HepG2 (cell line): Measurements from ENCODE around the gene RAB17. TPM values are rescaled to one million over a fixed set of nuclear protein-coding genes. Genes with fewer than 3 reads are reported as not detected.
A peak's percentile ranks its signal among the peaks of the same experiment; 100 is the strongest.

Source experiments
- ATF3 ChIP-seq: sonication (generic); formaldehyde crosslinking; IDR thresholded peaks from 2 replicates; pipeline ENCODE4 v1.4.0; 2020; ENCODE audit warnings: missing genetic modification reagents
- CCAR2 ChIP-seq: fragments of 200-400 bp; formaldehyde crosslinking; optimal IDR thresholded peaks from 2 replicates; pipeline ENCODE3; 2018; ENCODE audit warnings: low read depth, mild to moderate bottlenecking, low read length, moderate library complexity
- CEBPG ChIP-seq: IDR thresholded peaks from 2 replicates; pipeline ENCODE4 v1.6.1; 2016
- DR1 ChIP-seq: sonication (generic); formaldehyde crosslinking; IDR thresholded peaks from 2 replicates; pipeline ENCODE4 v1.8.0; 2021; ENCODE audit warnings: mild to moderate bottlenecking, missing genetic modification reagents, inconsistent platforms
- EHMT2 ChIP-seq: fragments of 200-600 bp; sonication (generic); IDR thresholded peaks from 2 replicates; pipeline ENCODE4 v1.7.0; 2017; ENCODE audit warnings: antibody characterized with exemption, low read depth, low read length, borderline replicate concordance
- HNF4A ChIP-seq: sonication (generic); formaldehyde crosslinking; IDR thresholded peaks from 2 replicates; pipeline ENCODE4 v1.4.0; 2020; ENCODE audit warnings: missing genetic modification reagents
- NKX3-1 ChIP-seq: sonication (generic); formaldehyde crosslinking; IDR thresholded peaks from 2 replicates; pipeline ENCODE4 v1.5.0; 2020; ENCODE audit warnings: missing genetic modification reagents
- NR0B2 ChIP-seq: sonication (generic); formaldehyde crosslinking; IDR thresholded peaks from 2 replicates; pipeline ENCODE4 v1.4.0; 2020; ENCODE audit warnings: mild to moderate bottlenecking, missing genetic modification reagents
- PLRG1 ChIP-seq: fragments of 450-650 bp; conservative IDR thresholded peaks from 2 replicates; pipeline ENCODE4 v1.6.1; 2016
- RBAK ChIP-seq: sonication (generic); formaldehyde crosslinking; IDR thresholded peaks from 2 replicates; pipeline ENCODE4 v1.5.1; 2020; ENCODE audit warnings: mild to moderate bottlenecking, missing genetic modification reagents
- RFXAP ChIP-seq: sonication (generic); formaldehyde crosslinking; IDR thresholded peaks from 2 replicates; pipeline ENCODE4 v1.4.0; 2020; ENCODE audit warnings: missing genetic modification reagents, borderline replicate concordance
- SIX4 ChIP-seq: sonication (generic); formaldehyde crosslinking; IDR thresholded peaks from 2 replicates; pipeline ENCODE4 v1.4.0; 2020; ENCODE audit warnings: missing genetic modification reagents
- YEATS4 ChIP-seq: sonication (generic); formaldehyde crosslinking; IDR thresholded peaks from 2 replicates; pipeline ENCODE4 v1.4.0; 2020; ENCODE audit warnings: missing genetic modification reagents, borderline replicate concordance
- ZBTB26 ChIP-seq: IDR thresholded peaks from 2 replicates; pipeline ENCODE4 v1.6.1; 2016; ENCODE audit warnings: missing compliant biosample characterization, missing genetic modification reagents, borderline replicate concordance
- ZBTB38 ChIP-seq: sonication (generic); formaldehyde crosslinking; IDR thresholded peaks from 2 replicates; pipeline ENCODE4 v1.5.1; 2020; ENCODE audit warnings: mild to moderate bottlenecking, missing genetic modification reagents
- ZBTB7B ChIP-seq: sonication (generic); formaldehyde crosslinking; IDR thresholded peaks from 2 replicates; pipeline ENCODE4 v1.4.0; 2020; ENCODE audit warnings: missing genetic modification reagents
- ZNF251 ChIP-seq: sonication (generic); formaldehyde crosslinking; IDR thresholded peaks from 2 replicates; pipeline ENCODE4 v1.9.0; 2021; ENCODE audit warnings: mild to moderate bottlenecking, missing genetic modification reagents
- ZNF432 ChIP-seq: sonication (generic); formaldehyde crosslinking; IDR thresholded peaks from 2 replicates; pipeline ENCODE4 v1.5.0; 2020; ENCODE audit warnings: missing genetic modification reagents, mild to moderate bottlenecking, borderline replicate concordance
- ZNF446 ChIP-seq: sonication (generic); formaldehyde crosslinking; IDR thresholded peaks from 2 replicates; pipeline ENCODE4 v1.5.0; 2020; ENCODE audit warnings: mild to moderate bottlenecking, missing genetic modification reagents
- ZNF556 ChIP-seq: sonication (generic); formaldehyde crosslinking; IDR thresholded peaks from 2 replicates; pipeline ENCODE4 v1.4.0; 2020; ENCODE audit warnings: mild to moderate bottlenecking, missing genetic modification reagents, borderline replicate concordance
- ZNF557 ChIP-seq: sonication (generic); formaldehyde crosslinking; IDR thresholded peaks from 2 replicates; pipeline ENCODE4 v1.4.0; 2020; ENCODE audit warnings: missing genetic modification reagents
- ZNF558 ChIP-seq: sonication (generic); formaldehyde crosslinking; IDR thresholded peaks from 2 replicates; pipeline ENCODE4 v1.9.0; 2022; ENCODE audit warnings: mild to moderate bottlenecking, missing genetic modification reagents, borderline replicate concordance
- ZNF564 ChIP-seq: sonication (generic); formaldehyde crosslinking; IDR thresholded peaks from 2 replicates; pipeline ENCODE4 v1.8.1; 2023; ENCODE audit warnings: mild to moderate bottlenecking, missing genetic modification reagents
- ZNF709 ChIP-seq: sonication (generic); formaldehyde crosslinking; IDR thresholded peaks from 2 replicates; pipeline ENCODE4 v1.5.0; 2020; ENCODE audit warnings: mild to moderate bottlenecking, missing genetic modification reagents
- ZNF772 ChIP-seq: sonication (generic); formaldehyde crosslinking; IDR thresholded peaks from 2 replicates; pipeline ENCODE4 v1.5.0; 2020; ENCODE audit warnings: mild to moderate bottlenecking, missing genetic modification reagents
- ZNF776 ChIP-seq: sonication (generic); formaldehyde crosslinking; IDR thresholded peaks from 2 replicates; pipeline ENCODE4 v1.4.0; 2020; ENCODE audit warnings: mild to moderate bottlenecking, missing genetic modification reagents
- ZNF839 ChIP-seq: sonication (generic); formaldehyde crosslinking; IDR thresholded peaks from 2 replicates; pipeline ENCODE4 v1.4.0; 2020; ENCODE audit warnings: missing genetic modification reagents, mild to moderate bottlenecking, borderline replicate concordance
- ZSCAN22 ChIP-seq: sonication (generic); formaldehyde crosslinking; IDR thresholded peaks from 2 replicates; pipeline ENCODE4 v1.4.0; 2020; ENCODE audit warnings: mild to moderate bottlenecking, missing genetic modification reagents
- ZSCAN9 ChIP-seq: IDR thresholded peaks from 2 replicates; pipeline ENCODE4 v1.6.1; 2016; ENCODE audit warnings: borderline replicate concordance
- polyA plus RNA-seq, 8 experiments: library from polyadenylated mRNA; depleted of rRNA in 3 of 8; stranded (reverse) in 7 of 8; unstranded in 1 of 8; fragments of >200 nt; fragmentation: Illumina TruSeq in 4 of 8; extraction: Trizol in 4 of 8; gene quantifications; 2 replicates each; pipeline versions ENCODE4 v1.2.1 to v1.2.3, GENCODE V29; 2011 to 2016; ENCODE audit warnings: low read depth in 4 of 8, missing spikeins in 1 of 8, mixed read lengths in 1 of 8; ENCODE audit not compliant: insufficient read depth in 1 of 8
- total RNA-seq, 5 experiments: library from RNA; depleted of rRNA; stranded (reverse); fragments of >200 nt; fragmentation: Illumina TruSeq; extraction: Trizol; gene quantifications; 2 replicates each; pipeline ENCODE4 v1.2.3, GENCODE V29; 2016; ENCODE audit warnings: low read depth in 1 of 5
- TF ChIP-seq, protein P1 (sequence below): sonication (generic); IDR thresholded peaks from 2 replicates; pipeline ENCODE4 v1.6.1; 2016; ENCODE audit warnings: low read depth, borderline replicate concordance

Gene RAB17
- total and polyA plus RNA-seq, 2 of the 13 experiments (the other 11 are each of a cell fraction or from before 2014, with no cell fraction given) = 68.0 to 124 TPM

- TF ChIP-seq ZBTB26 (CRISPR knock-in tag) (peak; percentile 51; the same call in 1 of the 2 replicates), CEBPG (CRISPR knock-in tag) (0 out of 2 replicates have a peak, but pooled peaks have one; percentile 35), PLRG1 (no peak), YEATS4 (no peak), ZNF251 (no peak), NR0B2 (peak; percentile 48; the same call in 1 of the 2 replicates), RFXAP (0 out of 2 replicates have a peak, but pooled peaks have one; percentile 49), RBAK (CRISPR knock-in tag) (peak; percentile 84), ATF3 (CRISPR knock-in tag) (no peak), ZNF557 (no peak), ZSCAN22 (CRISPR knock-in tag) (peak; percentile 70; the same call in 1 of the 2 replicates), SIX4 (CRISPR knock-in tag) (peak; percentile 39; the same call in 1 of the 2 replicates), EHMT2 (peak; percentile 49; the same call in 1 of the 2 replicates), ZNF432 (no peak), ZNF772 (CRISPR knock-in tag) (peak; percentile 78; the same call in 1 of the 2 replicates), ZSCAN9 (peak; percentile 72), ZNF839 (CRISPR knock-in tag) (peak; percentile 78; the same call in 1 of the 2 replicates), HNF4A (CRISPR knock-in tag) (peak; percentile 86), ZBTB7B (CRISPR knock-in tag) (peak; percentile 89), ZBTB38 (peak; percentile 87), CCAR2 (peak; percentile 11), ZNF564 (CRISPR knock-in tag) (0 out of 2 replicates have a peak, but pooled peaks have one; percentile 58), ZNF558 (no peak), ZNF556 (CRISPR knock-in tag) (0 out of 2 replicates have a peak, but pooled peaks have one; percentile 71), ZNF776 (0 out of 2 replicates have a peak, but pooled peaks have one; percentile 39), DR1 (no peak), ZNF709 (CRISPR knock-in tag) (peak; percentile 70; the same call in 1 of the 2 replicates), NKX3-1 (CRISPR knock-in tag) (no peak; the same call in 1 of the 2 replicates), ZNF446 (CRISPR knock-in tag) (0 out of 2 replicates have a peak, but pooled peaks have one; percentile 40)
- TF ChIP-seq, protein P1, sequence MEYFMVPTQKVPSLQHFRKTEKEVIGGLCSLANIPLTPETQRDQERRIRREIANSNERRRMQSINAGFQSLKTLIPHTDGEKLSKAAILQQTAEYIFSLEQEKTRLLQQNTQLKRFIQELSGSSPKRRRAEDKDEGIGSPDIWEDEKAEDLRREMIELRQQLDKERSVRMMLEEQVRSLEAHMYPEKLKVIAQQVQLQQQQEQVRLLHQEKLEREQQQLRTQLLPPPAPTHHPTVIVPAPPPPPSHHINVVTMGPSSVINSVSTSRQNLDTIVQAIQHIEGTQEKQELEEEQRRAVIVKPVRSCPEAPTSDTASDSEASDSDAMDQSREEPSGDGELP = peak; percentile 86
These were observed 11.1 kb upstream of the RAB17 start (continued) for GRCh38 chr2:237601453-237602116.
